Osteoblast (primary cell): ENCODE data around the gene C2orf68. TPM values are rescaled to one million over a fixed set of nuclear protein-coding genes. Genes with fewer than 3 reads are reported as not detected.

ENCODE experiments used
- DNase-seq: peaks from one replicate; pipeline ENCODE4 v3.0.0; 2011; ENCODE audit warnings: low spot score, mixed read lengths; ENCODE audit not compliant: insufficient read length; ENCODE audit errors: missing footprints
- H2AFZ ChIP-seq: 2 replicates; pipeline ENCODE4 v1.6.0; 2011; ENCODE audit warnings: mild to moderate bottlenecking, low read length
- H3K27ac ChIP-seq: 2 replicates; pipeline ENCODE4 v1.5.1; 2011; ENCODE audit warnings: mild to moderate bottlenecking, low read depth, low read length, moderate library complexity
- H3K27me3 ChIP-seq: 2 replicates; pipeline ENCODE4 v1.6.0; 2012; ENCODE audit warnings: mild to moderate bottlenecking, control low read depth, inconsistent platforms, low read length, moderate library complexity; ENCODE audit not compliant: insufficient read depth
- H3K36me3 ChIP-seq: 2 replicates; pipeline ENCODE4 v1.5.1; 2011; ENCODE audit warnings: mild to moderate bottlenecking, low read length, control low read depth, moderate library complexity; ENCODE audit not compliant: insufficient read depth
- H3K4me1 ChIP-seq: 2 replicates; pipeline ENCODE4 v1.5.1; 2011; ENCODE audit warnings: mild to moderate bottlenecking, low read length, control low read depth, moderate library complexity; ENCODE audit not compliant: insufficient read depth
- H3K4me2 ChIP-seq: 2 replicates; pipeline ENCODE4 v1.6.0; 2011; ENCODE audit warnings: mild to moderate bottlenecking, low read length; ENCODE audit not compliant: insufficient read depth
- H3K4me3 ChIP-seq: fragments of 200-600 bp; sonication (generic); 3 replicates; pipeline ENCODE4 v1.5.1; 2012; ENCODE audit warnings: mild to moderate bottlenecking, low read length, inconsistent platforms; ENCODE audit not compliant: insufficient read depth
- H3K79me2 ChIP-seq: 2 replicates; pipeline ENCODE4 v1.6.0; 2012; ENCODE audit warnings: mild to moderate bottlenecking, low read length, control low read depth, inconsistent platforms; ENCODE audit not compliant: insufficient read depth
- H3K9me3 ChIP-seq: 2 replicates; pipeline ENCODE4 v1.5.1; 2011; ENCODE audit warnings: low read depth, low read length, control low read depth
- H4K20me1 ChIP-seq: 2 replicates; pipeline ENCODE4 v1.6.0; 2012; ENCODE audit warnings: mild to moderate bottlenecking, low read length, control low read depth; ENCODE audit not compliant: insufficient read depth
- CTCF ChIP-seq: IDR thresholded peaks from 2 replicates; pipeline ENCODE4 v1.5.1; 2011; ENCODE audit warnings: mild to moderate bottlenecking, low read depth, low read length, moderate library complexity; ENCODE audit errors: extremely low read depth
- total RNA-seq: library from RNA; depleted of rRNA; stranded (reverse); fragments of >200 nt; gene quantifications from 2 replicates; pipeline ENCODE4 v1.2.3, GENCODE V29; 2012

The C2orf68 gene
- total RNA-seq, 1 donor: 23.9 TPM

- no peaks in the 10 kb centered on the region for H3K9me3 ChIP-seq
- H3K4me3 ChIP-seq: peak overlapping the region; percentile 67
- no peaks in the 10 kb centered on the region for H4K20me1 ChIP-seq
- H3K79me2 ChIP-seq: peaks cover 15% of the 10 kb centered on the region
- no peaks in the 10 kb centered on the region for H3K36me3 ChIP-seq
- peak overlapping the region; percentile 78 for H2AFZ ChIP-seq
- peak overlapping the region; percentile 78 for H3K4me2 ChIP-seq
- DNase-seq: peak; percentile 85
- peaks cover 3% of the 10 kb centered on the region for H3K27me3 ChIP-seq
- H3K4me1 ChIP-seq: peaks cover 20% of the 10 kb centered on the region
- H3K27ac ChIP-seq: no peak overlapping the region
- TF ChIP-seq CTCF: no peak
These were observed 28.1 kb downstream of the C2orf68 start for GRCh38 chr2:85583667-85584353.

DNA sequence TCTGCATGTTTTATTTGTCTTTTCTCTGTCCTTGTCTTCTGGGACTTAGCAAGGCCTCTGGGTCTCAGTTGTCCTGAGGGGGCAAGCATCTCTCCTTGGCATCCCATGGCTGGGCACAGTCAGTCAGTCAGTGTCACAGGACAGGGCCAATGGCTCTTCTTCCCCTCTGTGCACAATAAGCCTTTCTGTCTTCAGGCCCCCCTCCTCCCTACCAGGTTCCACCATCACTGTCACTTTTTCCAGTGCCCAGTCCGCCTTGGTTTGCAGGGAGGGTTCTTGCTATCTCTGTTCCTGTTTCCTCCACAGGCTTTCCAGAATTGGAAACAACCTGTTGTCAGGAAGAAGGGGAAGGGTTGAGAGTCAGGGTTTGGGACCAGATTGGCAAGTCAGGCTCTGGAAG, 29.4 kb downstream of the C2orf68 start:
- H3K4me1 ChIP-seq: peaks cover 20% of the 10 kb centered on the region
- peaks cover 7% of the 10 kb centered on the region for H3K79me2 ChIP-seq
- no peak overlapping the region for H2AFZ ChIP-seq
- H3K36me3 ChIP-seq: no peaks in the 10 kb centered on the region
- peaks cover 3% of the 10 kb centered on the region for H3K27me3 ChIP-seq
- no peak overlapping the region for H3K27ac ChIP-seq
- H3K9me3 ChIP-seq: no peaks in the 10 kb centered on the region
- H3K4me2 ChIP-seq: no peak overlapping the region
- TF ChIP-seq CTCF: no peak
- peak; percentile 56 for DNase-seq
- H4K20me1 ChIP-seq: no peaks in the 10 kb centered on the region
- no peak overlapping the region for H3K4me3 ChIP-seq

DNA sequence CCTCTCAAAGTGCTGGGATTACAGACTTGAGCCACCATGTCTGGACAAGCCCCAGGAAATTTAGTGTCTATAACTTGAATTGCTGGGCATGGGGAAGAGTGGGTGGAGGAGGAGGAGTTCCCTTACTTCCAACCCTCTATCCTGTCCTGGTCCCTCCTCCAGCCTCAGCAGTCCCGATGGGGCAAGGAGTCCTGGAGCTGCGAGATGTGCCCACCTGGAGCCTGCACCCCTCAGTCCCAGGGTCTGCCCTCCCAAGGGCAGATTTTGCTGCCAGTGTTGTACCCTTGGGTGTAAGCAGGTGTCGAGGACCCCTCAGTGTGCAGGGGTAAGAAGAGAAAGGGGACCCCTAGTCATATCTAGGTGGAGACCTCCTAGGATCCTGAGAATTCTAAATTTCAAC, 31.7 kb downstream of the C2orf68 start:
- Histone ChIP-seq H3K79me2 (peaks cover under 1% of the 10 kb centered on the region), H3K4me1 (peaks cover 10% of the 10 kb centered on the region), H3K36me3 (no peaks in the 10 kb centered on the region), H3K4me3 (no peak overlapping the region), H4K20me1 (no peaks in the 10 kb centered on the region), H2AFZ (no peak overlapping the region), H3K4me2 (no peak overlapping the region), H3K9me3 (no peaks in the 10 kb centered on the region), H3K27ac (no peak overlapping the region), H3K27me3 (peaks cover 3% of the 10 kb centered on the region)
- TF ChIP-seq CTCF: no peak
- peak; percentile 74 for DNase-seq

DNA sequence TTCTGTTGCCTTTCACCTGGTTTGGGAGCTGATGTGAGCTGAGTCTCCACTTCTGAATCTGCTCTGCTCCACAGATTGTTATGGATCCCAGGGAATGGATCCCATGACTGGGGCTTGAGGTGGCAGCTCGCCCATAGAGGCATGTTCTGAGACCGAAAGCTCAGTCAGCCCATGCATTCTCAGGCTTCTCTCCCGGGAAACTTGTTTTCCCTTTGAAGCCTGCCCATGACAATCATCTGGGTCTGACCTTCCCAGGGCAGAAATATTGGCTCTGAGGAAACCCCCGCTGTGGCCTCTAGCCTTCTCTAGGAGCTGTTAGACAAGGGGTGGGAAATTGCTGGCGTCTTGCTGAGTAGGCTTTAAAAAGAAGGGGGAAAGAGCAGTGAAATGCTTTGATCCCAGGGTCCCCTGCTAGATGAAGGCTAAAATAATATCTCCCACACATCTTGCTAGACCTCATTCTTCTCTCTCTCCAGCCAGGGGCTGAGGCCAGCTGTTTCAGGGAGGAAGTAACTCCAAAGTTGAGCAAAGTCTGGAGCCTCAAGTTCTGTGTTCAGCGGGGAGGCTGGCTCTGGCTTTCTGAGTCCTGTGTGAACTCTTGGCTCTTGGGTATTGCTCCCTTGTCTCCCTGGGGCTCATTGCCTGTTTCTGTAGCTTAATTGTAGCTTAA, 32.5 kb downstream of the C2orf68 start:
- no peaks in the 10 kb centered on the region for H3K36me3 ChIP-seq
- no peak overlapping the region for H3K4me3 ChIP-seq
- peak; percentile 72 for DNase-seq
- no peak overlapping the region for H3K27ac ChIP-seq
- no peak overlapping the region for H3K4me2 ChIP-seq
- H3K4me1 ChIP-seq: peaks cover 3% of the 10 kb centered on the region
- H3K27me3 ChIP-seq: peaks cover 3% of the 10 kb centered on the region
- no peak for TF ChIP-seq CTCF
- no peaks in the 10 kb centered on the region for H3K9me3 ChIP-seq
- peak overlapping the region; percentile 18 for H2AFZ ChIP-seq
- H3K79me2 ChIP-seq: no peaks in the 10 kb centered on the region
- H4K20me1 ChIP-seq: no peaks in the 10 kb centered on the region
